Fibroblast of skin of right quadriceps (primary cell): Measurements from ENCODE around the gene PAX5.

Experiments used
- DNase-seq: peaks from one replicate; pipeline ENCODE4 v3.0.0-alpha.2; 2013

Gene PAX5

GRCh38 chr9:36847781-36848673 is 186.0 kb downstream of the PAX5 start:
- DNase-seq, result no peak

GRCh38 chr9:36846621-36847020 is 187.4 kb downstream of the PAX5 start:
- no peak for DNase-seq

- no peak for DNase-seq
Measured at GRCh38 chr9:36845844-36846243, 188.2 kb downstream of the PAX5 start.

- no peak for DNase-seq
Measured at GRCh38 chr9:36844961-36845360, 189.1 kb downstream of the PAX5 start.

- no peak for DNase-seq
Measured at GRCh38 chr9:36843964-36844363, 190.1 kb downstream of the PAX5 start.

GRCh38 chr9:36842560-36843530 is 191.2 kb downstream of the PAX5 start:
- DNase-seq, result no peak

GRCh38 chr9:36840898-36841536 is 193.1 kb downstream of the PAX5 start:
- DNase-seq, result no peak

- DNase-seq, result no peak
Measured at GRCh38 chr9:36839131-36839885, 194.8 kb downstream of the PAX5 start.

GRCh38 chr9:36837431-36838405 is 196.3 kb downstream of the PAX5 start:
- no peak for DNase-seq

- DNase-seq, result no peak
Measured at GRCh38 chr9:36836486-36836885, 197.6 kb downstream of the PAX5 start.

- no peak for DNase-seq
Measured at GRCh38 chr9:36835271-36835996, 198.6 kb downstream of the PAX5 start.

- DNase-seq, result no peak
Measured at GRCh38 chr9:36834736-36835135, 199.3 kb downstream of the PAX5 start.

GRCh38 chr9:36833954-36834353 is 200.1 kb downstream of the PAX5 start:
- no peak for DNase-seq

- DNase-seq, result no peak
Measured at GRCh38 chr9:36832164-36832795, 201.8 kb downstream of the PAX5 start.

- DNase-seq, result no peak
Measured at GRCh38 chr9:36831381-36832161, 202.5 kb downstream of the PAX5 start.

- no peak for DNase-seq
Measured at GRCh38 chr9:36828611-36829013, 205.5 kb downstream of the PAX5 start.

GRCh38 chr9:36827593-36827992 is 206.5 kb downstream of the PAX5 start:
- no peak for DNase-seq

GRCh38 chr9:36826581-36826980 is 207.5 kb downstream of the PAX5 start:
- DNase-seq, result no peak

- DNase-seq, result no peak
Measured at GRCh38 chr9:36825179-36825578, 208.9 kb downstream of the PAX5 start.
